Astrocyte (in vitro differentiated cells and primary cell): ENCODE data around the gene TTC14. TPM values are rescaled to one million over a fixed set of nuclear protein-coding genes. Genes with fewer than 3 reads are reported as not detected.

Experiments
- DNase-seq: peaks from one replicate; pipeline ENCODE4 v3.0.0-alpha.2; 2010; ENCODE audit warnings: low read depth
- FAIRE-seq: peaks from 2 replicates; lab custom pipeline; 2011; peaks lifted over from hg19 to GRCh38; lab: Jason Lieb, UNC
- H2AFZ ChIP-seq: 2 replicates; pipeline ENCODE4 v1.6.0; 2012; ENCODE audit warnings: low read depth, low read length, inconsistent platforms
- H3K27ac ChIP-seq: 2 replicates; pipeline ENCODE4 v1.5.1; 2011; ENCODE audit warnings: low read depth, low read length, inconsistent platforms
- H3K27me3 ChIP-seq: 2 replicates; pipeline ENCODE4 v1.6.0; 2011; ENCODE audit warnings: low read length, inconsistent platforms; ENCODE audit not compliant: insufficient read depth
- H3K36me3 ChIP-seq: 2 replicates; pipeline ENCODE4 v1.5.1; 2011; ENCODE audit warnings: low read length, inconsistent platforms; ENCODE audit not compliant: insufficient read depth
- H3K4me1 ChIP-seq: 2 replicates; pipeline ENCODE4 v1.5.1; 2011; ENCODE audit warnings: low read length, inconsistent platforms; ENCODE audit not compliant: insufficient read depth
- H3K4me2 ChIP-seq: 2 replicates; pipeline ENCODE4 v1.6.0; 2012; ENCODE audit warnings: low read length, inconsistent platforms
- H3K4me3 ChIP-seq: 2 replicates; pipeline ENCODE4 v1.5.1; 2011; ENCODE audit warnings: low read depth, mild to moderate bottlenecking, low read length, inconsistent platforms; ENCODE audit not compliant: insufficient read depth
- H3K79me2 ChIP-seq: 2 replicates; pipeline ENCODE4 v1.6.0; 2012; ENCODE audit warnings: mild to moderate bottlenecking, low read length, inconsistent platforms; ENCODE audit not compliant: insufficient read depth
- H3K9ac ChIP-seq: 2 replicates; pipeline ENCODE4 v1.6.0; 2012; ENCODE audit warnings: mild to moderate bottlenecking, low read length, inconsistent platforms
- H3K9me3 ChIP-seq: 2 replicates; pipeline ENCODE4 v1.5.1; 2012; ENCODE audit warnings: low read depth, mild to moderate bottlenecking, low read length, inconsistent platforms; ENCODE audit not compliant: insufficient read depth
- H4K20me1 ChIP-seq: 2 replicates; pipeline ENCODE4 v1.6.0; 2012; ENCODE audit warnings: low read length, inconsistent platforms; ENCODE audit not compliant: insufficient read depth
- H3K27ac Mint-ChIP-seq: one replicate; pipeline ENCODE4 v1.8.0; 2021; ENCODE audit warnings: mild to moderate bottlenecking, mixed read lengths; ENCODE audit not compliant: unreplicated experiment
- H3K27me3 Mint-ChIP-seq: one replicate; pipeline ENCODE4 v1.8.0; 2021; ENCODE audit warnings: low read depth, mixed read lengths; ENCODE audit not compliant: unreplicated experiment
- H3K36me3 Mint-ChIP-seq: one replicate; pipeline ENCODE4 v1.8.0; 2021; ENCODE audit warnings: low read depth, mixed read lengths; ENCODE audit not compliant: unreplicated experiment
- H3K4me1 Mint-ChIP-seq: one replicate; pipeline ENCODE4 v1.8.0; 2021; ENCODE audit warnings: low read depth, mixed read lengths; ENCODE audit not compliant: unreplicated experiment
- H3K4me3 Mint-ChIP-seq: one replicate; pipeline ENCODE4 v1.8.0; 2021; ENCODE audit warnings: mild to moderate bottlenecking, moderate library complexity, mixed read lengths; ENCODE audit not compliant: unreplicated experiment
- H3K9me3 Mint-ChIP-seq: one replicate; pipeline ENCODE4 v1.8.0; 2021; ENCODE audit warnings: mild to moderate bottlenecking, mixed read lengths; ENCODE audit not compliant: unreplicated experiment
- EZH2 ChIP-seq: IDR thresholded peaks from 2 replicates; pipeline ENCODE4 v1.6.1; 2012; ENCODE audit warnings: mild to moderate bottlenecking, low read length, inconsistent platforms; ENCODE audit not compliant: insufficient read depth
- total RNA-seq: library from RNA; stranded (reverse); gene quantifications from 2 replicates; pipeline ENCODE4 v1.2.1, GENCODE V29; 2021
- TF ChIP-seq, protein P1 (sequence below): IDR thresholded peaks from 2 replicates; pipeline ENCODE4 v1.5.1; 2011; ENCODE audit warnings: low read depth, mild to moderate bottlenecking, inconsistent platforms, low read length, moderate library complexity; ENCODE audit not compliant: insufficient read depth

TTC14 gene
- total RNA-seq, 1 donor from 2014 or later = 42.5 TPM

DNA sequence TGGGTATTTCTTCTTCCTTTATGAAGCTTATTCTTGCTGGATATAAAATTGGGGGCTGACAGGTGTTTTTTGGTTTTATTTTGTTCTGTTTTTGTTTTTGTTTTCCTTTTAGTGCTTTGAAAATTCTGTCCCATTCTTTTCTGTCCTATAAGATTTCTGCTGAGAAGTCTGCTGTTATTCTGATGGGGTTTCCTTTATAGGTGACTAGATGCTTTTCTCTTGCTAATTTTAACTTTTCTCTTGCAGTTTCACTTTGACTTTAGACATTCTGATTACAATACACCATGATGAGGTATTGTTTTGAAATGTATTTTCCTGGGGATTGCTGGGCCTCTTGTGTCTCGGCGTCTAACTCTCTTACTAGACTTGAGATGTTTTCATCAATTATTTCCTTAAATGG lies 22.8 kb downstream of the TTC14 start:
- FAIRE-seq (no peak), DNase-seq (no peak)
- Mint-ChIP-seq H3K27me3 (no peaks in the 10 kb centered on the region), H3K9me3 (no peaks in the 10 kb centered on the region), H3K36me3 (no peaks in the 10 kb centered on the region), H3K4me3 (no peak overlapping the region), H3K4me1 (no peaks in the 10 kb centered on the region), H3K27ac (no peak overlapping the region)
- peaks cover 5% of the 10 kb centered on the region for H3K79me2 ChIP-seq
- no peaks in the 10 kb centered on the region for H3K36me3 ChIP-seq
- no peak overlapping the region for H3K4me2 ChIP-seq
- H3K4me3 ChIP-seq = no peak overlapping the region
- no peak overlapping the region for H3K27ac ChIP-seq
- no peaks in the 10 kb centered on the region for H4K20me1 ChIP-seq
- H3K27me3 ChIP-seq = no peaks in the 10 kb centered on the region
- no peak overlapping the region for H2AFZ ChIP-seq
- TF ChIP-seq, protein P1, sequence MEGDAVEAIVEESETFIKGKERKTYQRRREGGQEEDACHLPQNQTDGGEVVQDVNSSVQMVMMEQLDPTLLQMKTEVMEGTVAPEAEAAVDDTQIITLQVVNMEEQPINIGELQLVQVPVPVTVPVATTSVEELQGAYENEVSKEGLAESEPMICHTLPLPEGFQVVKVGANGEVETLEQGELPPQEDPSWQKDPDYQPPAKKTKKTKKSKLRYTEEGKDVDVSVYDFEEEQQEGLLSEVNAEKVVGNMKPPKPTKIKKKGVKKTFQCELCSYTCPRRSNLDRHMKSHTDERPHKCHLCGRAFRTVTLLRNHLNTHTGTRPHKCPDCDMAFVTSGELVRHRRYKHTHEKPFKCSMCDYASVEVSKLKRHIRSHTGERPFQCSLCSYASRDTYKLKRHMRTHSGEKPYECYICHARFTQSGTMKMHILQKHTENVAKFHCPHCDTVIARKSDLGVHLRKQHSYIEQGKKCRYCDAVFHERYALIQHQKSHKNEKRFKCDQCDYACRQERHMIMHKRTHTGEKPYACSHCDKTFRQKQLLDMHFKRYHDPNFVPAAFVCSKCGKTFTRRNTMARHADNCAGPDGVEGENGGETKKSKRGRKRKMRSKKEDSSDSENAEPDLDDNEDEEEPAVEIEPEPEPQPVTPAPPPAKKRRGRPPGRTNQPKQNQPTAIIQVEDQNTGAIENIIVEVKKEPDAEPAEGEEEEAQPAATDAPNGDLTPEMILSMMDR = no peak
- TF ChIP-seq EZH2 = no peak
- H3K4me1 ChIP-seq = no peaks in the 10 kb centered on the region
- H3K9ac ChIP-seq = no peak overlapping the region
- H3K9me3 ChIP-seq = no peaks in the 10 kb centered on the region

DNA sequence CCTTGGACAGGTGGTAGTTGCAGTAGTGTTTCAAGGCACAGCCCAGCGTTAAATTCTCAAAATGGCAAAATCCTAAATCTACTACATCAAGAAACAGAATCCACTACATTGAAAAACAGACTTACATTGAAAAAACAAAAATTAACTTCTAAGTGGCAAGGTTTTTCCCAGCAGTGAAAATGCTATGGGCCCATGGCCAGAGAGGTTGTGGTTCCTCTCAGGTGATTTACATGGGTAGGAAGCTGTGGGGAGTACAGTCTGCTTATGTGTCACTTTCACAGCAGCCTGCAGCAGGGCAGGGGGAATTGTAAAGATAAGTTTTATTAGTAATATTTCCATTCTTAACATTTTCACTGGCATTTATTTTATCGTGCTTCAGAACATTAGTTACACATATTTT lies 24.9 kb downstream of the TTC14 start:
- H3K9me3 Mint-ChIP-seq = no peaks in the 10 kb centered on the region
- Histone ChIP-seq H3K4me1 (no peaks in the 10 kb centered on the region), H3K27ac (no peak overlapping the region), H3K27me3 (no peaks in the 10 kb centered on the region), H4K20me1 (no peaks in the 10 kb centered on the region), H3K9ac (no peak overlapping the region), H3K9me3 (no peaks in the 10 kb centered on the region), H3K4me2 (no peak overlapping the region), H3K36me3 (no peaks in the 10 kb centered on the region), H3K79me2 (peaks cover 5% of the 10 kb centered on the region), H2AFZ (no peak overlapping the region), H3K4me3 (no peak overlapping the region)
- H3K4me1 Mint-ChIP-seq = no peaks in the 10 kb centered on the region
- H3K27me3 Mint-ChIP-seq = no peaks in the 10 kb centered on the region
- no peak overlapping the region for H3K27ac Mint-ChIP-seq
- FAIRE-seq (no peak), DNase-seq (no peak)
- no peaks in the 10 kb centered on the region for H3K36me3 Mint-ChIP-seq
- no peak for TF ChIP-seq EZH2
- TF ChIP-seq, protein P1 = no peak
- H3K4me3 Mint-ChIP-seq = no peak overlapping the region

DNA sequence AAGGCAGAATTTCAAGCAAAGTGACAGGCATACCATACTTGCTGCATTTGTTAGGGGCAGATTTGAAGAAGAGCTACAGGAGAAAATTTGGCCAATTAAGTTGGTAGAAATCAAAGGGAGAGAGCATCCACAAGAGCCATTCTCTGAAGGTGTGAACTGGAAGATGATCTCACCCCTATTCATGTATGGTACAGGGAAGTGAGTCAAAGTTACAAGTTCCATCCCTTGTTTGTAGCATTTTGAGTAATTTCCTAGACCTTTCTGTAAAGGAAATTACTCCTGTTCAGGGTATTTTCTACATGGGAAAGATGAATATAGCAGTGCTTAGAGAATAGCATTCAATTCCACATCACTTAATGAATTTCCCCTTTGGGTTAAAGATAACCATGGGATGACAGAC lies 28.4 kb downstream of the TTC14 start:
- FAIRE-seq = no peak
- Mint-ChIP-seq H3K36me3 (no peaks in the 10 kb centered on the region), H3K4me3 (no peak overlapping the region), H3K27ac (no peak overlapping the region), H3K4me1 (no peaks in the 10 kb centered on the region), H3K9me3 (no peaks in the 10 kb centered on the region), H3K27me3 (peaks cover 1% of the 10 kb centered on the region)
- Histone ChIP-seq H3K36me3 (no peaks in the 10 kb centered on the region), H3K9ac (no peak overlapping the region), H3K27ac (no peak overlapping the region), H3K4me2 (no peak overlapping the region), H3K9me3 (no peaks in the 10 kb centered on the region), H3K79me2 (peaks cover 3% of the 10 kb centered on the region), H3K4me3 (no peak overlapping the region), H2AFZ (no peak overlapping the region), H3K27me3 (no peaks in the 10 kb centered on the region), H3K4me1 (no peaks in the 10 kb centered on the region), H4K20me1 (no peaks in the 10 kb centered on the region)
- TF ChIP-seq EZH2 = no peak
- TF ChIP-seq, protein P1 = no peak
- no peak for DNase-seq
